HG03095 (cell line): ENCODE results near the gene ITGB1BP1.

Source experiments
- ATAC-seq: cut with Tn5 transposase; IDR thresholded peaks from one replicate; pipeline ENCODE4 v1.9.1; 2021; ENCODE audit warnings: moderate library complexity; ENCODE audit not compliant: unreplicated experiment

Gene ITGB1BP1

DNA sequence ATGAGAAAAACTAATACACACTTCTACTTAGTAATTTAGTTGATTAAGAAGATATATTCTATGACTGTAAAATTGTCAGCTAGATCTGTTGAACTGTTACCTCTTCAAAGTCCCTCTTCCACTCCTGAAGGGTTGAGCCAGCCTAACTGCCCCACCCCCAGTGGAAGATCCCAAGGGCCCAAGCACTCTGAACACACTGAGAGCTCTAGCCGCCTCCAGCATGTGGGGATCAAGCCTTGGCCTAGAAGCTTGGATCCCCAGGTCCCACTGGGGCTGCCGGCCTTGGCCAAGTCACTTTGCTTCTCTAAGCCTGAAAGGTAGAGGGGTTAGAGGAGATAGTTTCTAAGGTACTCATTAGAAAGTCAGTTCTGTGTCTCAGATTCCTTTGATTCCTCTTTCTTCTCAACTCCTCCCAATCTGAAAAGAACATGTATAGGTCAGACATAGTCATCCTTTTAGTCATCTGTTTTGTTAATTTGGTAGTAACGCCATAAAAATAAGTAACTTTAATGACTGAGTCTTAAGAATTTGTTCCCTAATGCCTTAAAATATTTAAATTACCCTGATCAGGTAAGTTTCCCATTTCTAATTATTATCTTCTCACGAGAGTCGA is 5.7 kb upstream of the ITGB1BP1 start:
- ATAC-seq: no peak

DNA sequence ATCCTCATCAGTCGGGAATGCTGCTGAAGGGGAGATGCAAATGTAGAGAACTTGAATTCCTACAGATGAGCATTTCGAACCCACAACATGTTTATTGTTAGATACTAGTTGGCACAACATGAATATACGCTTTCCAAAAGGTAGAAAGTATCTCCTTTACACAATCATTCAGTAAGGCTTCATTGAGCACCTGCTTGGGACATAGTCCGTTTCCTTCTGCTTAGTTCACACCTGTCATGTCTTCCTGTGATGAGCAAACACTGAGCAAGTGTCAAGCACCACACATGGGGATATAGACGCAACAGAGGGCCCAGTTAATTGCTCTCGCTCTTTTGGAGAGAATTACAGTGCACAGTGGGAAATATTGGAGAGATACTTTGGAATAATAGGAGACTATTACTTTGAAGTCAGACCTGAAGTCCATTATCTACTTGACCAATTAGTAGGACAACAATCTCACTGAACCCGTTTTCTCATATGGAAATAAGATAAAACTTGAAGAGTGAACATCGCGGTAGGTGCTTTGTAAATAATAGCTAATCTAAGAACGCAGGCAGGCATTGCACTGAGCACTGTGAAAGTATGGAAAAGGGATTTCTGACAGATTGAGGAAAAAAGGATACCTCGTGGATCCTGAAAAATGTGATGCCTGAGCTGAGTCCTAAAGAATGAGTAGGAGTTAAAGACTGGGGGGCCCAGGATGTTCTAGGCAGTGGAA is 1.3 kb upstream of the ITGB1BP1 start:
- ATAC-seq: no peak

- peak; percentile 12 for ATAC-seq
Observed at GRCh38 chr2:9423922-9424272, 569 bp upstream of the ITGB1BP1 start.

DNA sequence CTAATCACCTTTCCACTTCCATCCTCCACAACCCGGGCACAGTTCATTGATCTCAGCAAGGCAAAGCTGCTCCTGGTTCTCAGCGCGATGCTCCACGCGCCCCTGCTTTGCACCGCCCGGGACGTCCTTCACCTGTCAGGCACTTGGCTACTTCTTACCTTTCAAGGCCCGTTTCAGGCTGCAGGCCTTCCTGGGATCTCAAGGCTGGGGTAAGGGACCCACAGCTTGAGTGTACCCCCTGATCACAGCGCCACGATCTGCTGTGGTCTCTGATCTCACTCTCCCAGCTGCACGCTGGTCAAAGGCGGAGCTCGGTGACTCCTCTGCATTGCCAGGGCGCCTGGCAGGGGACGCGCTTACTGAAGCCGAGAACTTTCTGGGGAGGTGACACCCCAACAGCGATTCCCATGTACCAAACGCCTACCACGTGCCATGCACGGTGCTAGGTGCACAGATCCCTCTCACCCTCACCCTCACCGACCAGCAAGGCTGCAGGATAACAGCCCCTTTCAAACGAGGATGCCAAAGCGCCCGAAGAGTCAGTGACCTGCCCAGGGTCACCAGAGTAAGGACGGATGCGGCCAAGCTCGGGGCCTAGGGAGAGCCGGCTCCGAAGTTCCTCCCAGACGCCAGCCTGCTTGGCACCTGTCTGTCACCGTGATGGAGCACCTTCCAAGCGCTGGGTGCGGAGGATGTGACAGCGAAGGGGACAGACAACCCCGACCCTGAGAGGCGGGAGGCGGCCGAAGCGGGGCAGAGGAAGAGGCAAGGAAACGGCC is 818 bp downstream of the ITGB1BP1 start:
- ATAC-seq: peak; percentile 35

DNA sequence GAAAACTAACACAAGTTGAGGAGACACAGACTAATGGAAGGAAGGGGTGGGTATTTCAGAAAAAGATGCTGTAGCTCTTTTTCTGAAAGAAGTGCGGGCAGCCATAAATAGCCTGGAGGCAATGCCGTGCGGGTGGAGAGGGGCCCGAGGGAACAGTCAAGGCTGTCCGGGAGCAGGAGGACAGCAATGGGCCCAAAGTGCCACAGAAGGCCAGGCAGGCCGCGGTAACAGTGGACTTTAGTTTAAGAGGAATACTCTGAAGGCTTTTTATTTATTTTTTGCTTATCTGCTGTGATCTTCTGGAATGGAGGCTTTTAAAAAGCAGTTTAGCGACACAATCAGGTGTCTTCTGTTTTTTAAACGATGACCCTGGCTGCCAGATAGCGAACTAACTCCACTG is 2.8 kb downstream of the ITGB1BP1 start:
- no peak for ATAC-seq

GRCh38 chr2:9419541-9419940 is 3.8 kb downstream of the ITGB1BP1 start:
- no peak for ATAC-seq

DNA sequence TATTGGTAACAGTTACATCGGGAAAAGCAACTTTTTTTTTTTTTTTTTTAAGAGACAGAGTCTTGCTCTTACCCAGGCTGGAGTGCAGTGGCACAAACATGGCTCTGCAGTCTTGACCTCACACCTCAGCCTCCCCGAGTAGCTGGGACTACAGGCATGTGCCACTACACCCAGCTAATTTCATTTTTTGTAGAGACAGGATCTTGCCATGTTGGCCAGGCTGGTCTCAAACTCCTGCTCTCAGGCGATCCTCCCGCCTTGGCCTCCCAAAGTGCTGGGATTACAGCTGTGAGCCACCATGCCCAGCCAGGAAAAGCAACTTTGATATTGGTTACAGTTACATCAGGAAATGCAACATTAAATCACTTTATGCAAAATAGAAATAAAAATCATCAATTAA is 4.6 kb downstream of the ITGB1BP1 start:
- ATAC-seq: no peak

DNA sequence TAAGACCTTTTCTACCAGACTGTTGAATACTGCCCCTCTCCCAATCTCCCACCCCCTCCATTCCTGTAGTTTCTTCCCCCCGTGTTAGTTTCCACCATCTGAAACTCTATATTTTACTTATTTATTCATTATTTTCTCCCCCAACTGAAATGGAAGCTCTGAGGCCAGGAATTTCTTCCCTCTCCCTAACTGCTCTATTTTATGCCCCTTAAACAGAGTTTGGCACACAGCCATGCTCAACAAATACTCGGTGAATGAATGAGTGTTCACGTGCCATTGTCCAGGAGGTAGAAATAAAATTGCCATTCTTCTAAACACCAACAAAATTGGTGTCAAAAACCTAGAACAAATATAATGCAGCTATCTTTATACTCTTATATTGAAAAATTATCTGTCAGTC is 5.6 kb downstream of the ITGB1BP1 start:
- ATAC-seq: no peak

DNA sequence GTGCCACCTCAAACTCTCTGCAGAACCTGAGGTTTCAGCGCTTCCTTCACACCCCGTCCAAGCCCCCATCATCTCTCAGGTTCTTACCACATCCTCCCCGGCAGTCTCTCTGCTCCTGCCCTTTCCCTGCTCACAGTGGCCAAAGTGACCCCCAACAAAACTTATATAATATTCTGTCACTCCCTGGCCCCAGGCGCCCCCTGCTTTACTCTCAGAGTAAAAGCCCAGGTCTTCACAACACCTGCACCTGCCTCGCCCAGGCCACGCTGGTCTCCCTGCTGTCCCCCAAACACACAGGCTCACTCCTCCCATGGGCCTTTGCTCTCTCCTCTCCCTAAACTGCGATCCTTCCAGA is 6.4 kb downstream of the ITGB1BP1 start:
- ATAC-seq: no peak

DNA sequence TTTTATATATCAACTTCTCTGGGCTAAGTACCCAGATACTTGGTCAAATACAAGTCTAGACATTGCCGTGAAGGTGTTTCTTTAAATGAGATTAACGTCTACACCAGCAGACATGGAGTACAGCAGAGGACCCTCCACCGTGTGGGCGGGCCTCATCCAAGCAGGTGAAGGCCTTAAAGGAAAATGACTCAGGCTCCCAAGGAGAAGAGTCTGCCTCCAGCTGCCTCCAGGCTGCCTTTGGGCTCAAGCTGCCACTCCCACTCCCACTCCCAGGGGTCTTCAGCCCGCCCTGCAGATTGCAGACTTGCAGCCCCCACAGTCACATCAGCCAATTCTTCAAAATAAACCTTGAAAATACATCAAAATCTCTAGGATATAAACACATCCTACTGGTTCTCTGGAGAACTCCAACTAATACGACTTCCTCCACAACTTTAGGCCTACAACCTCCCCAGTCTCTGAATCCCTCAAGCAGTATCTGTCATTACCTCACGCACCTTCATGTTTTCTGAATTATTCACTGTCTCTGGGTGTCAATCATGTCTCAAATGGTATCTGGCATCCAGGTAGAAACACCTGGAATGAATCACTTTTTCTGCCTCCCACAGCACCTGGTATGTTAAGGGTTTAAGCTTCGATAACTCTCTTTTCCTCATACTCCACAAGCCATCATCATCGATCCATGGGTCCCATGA is 6.9 kb downstream of the ITGB1BP1 start:
- ATAC-seq: no peak

- no peak for ATAC-seq
Observed at GRCh38 chr2:9415516-9416169, 7.7 kb downstream of the ITGB1BP1 start.

GRCh38 chr2:9412781-9413180 is 10.5 kb downstream of the ITGB1BP1 start:
- ATAC-seq: no peak

DNA sequence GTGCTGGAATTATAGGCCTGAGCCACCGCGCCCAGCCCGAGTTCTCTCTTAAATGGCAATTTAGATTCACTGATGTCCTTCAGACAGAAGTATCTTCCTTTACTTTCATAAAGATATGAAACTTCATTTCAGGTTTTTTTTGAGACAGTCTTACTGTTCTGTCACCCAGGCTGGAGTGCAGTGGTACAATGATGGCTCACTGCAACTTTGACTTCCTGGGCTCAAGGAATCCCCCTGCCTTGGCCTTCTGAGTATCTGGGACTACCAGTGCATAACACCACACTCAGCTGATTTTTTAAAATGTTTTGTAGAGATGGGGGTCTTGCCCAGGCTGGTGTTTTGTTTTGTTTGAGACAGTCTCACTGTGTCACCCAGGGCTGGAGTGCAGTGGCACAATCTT is 13.2 kb downstream of the ITGB1BP1 start:
- ATAC-seq: no peak

DNA sequence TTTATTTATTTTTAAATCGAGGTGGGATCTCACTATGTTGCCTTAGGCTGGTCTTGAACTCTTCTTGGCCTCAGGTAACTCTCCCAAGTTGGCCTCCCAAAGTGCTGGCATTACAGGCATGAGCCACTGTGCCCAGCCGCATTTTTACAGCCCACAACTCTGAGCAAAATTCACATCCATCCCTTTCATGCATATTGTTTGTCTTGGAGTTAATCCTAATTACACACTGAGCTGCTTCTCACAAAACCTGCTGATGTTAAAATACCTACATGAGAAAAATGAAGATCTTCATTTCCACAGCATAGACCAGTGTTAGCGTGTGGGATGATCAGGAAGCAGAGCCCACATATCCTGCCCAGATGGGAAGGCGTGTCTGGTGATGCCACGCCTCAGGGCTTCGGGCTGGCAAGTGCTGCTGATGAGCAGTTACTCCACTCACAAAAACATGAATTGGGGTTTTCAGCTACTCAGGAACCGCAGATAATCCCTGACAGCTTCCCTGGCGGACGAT is 14.6 kb downstream of the ITGB1BP1 start:
- ATAC-seq: no peak

- ATAC-seq: no peak
Observed at GRCh38 chr2:9407363-9407811, 15.9 kb downstream of the ITGB1BP1 start.

GRCh38 chr2:9406529-9407362 is 16.6 kb downstream of the ITGB1BP1 start:
- no peak for ATAC-seq

DNA sequence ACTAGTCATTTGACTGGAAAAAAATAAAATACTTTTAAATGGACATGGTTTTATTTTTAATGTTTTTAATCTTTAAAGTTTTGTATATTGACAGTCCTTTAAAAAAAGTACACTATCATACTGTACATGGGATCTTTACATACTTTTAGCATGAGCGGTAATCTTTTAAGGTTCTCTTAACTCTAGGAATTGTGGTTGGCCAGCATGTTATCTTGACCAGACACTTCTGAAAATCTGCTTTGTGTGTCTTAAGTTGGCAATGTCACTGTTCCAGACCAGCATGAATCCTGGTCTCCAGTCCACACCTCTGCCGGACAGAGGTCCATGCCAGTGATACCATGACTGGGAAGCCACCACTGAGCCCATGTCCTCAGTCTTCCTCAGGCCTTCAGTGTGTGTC is 17.7 kb downstream of the ITGB1BP1 start:
- ATAC-seq: no peak

GRCh38 chr2:9404451-9404850 is 18.9 kb downstream of the ITGB1BP1 start:
- no peak for ATAC-seq

GRCh38 chr2:9403924-9404323 is 19.4 kb downstream of the ITGB1BP1 start:
- no peak for ATAC-seq
